CD14-positive monocyte (primary cell): ENCODE results near the gene GRID1. TPM values are rescaled to one million over a fixed set of nuclear protein-coding genes. Genes with fewer than 3 reads are reported as not detected.
A peak's percentile ranks its signal among the peaks of the same experiment; 100 is the strongest.

Source experiments
- DNase-seq, 3 donors: peaks; one replicate each; pipeline ENCODE4 v3.0.0-alpha.2; 2011 to 2022
- H2AFZ ChIP-seq: 2 replicates; pipeline ENCODE4 v1.6.0; 2012; ENCODE audit warnings: mild to moderate bottlenecking, low read depth, low read length, inconsistent platforms; ENCODE audit not compliant: insufficient read depth, poor library complexity, severe bottlenecking
- H3K27ac ChIP-seq, 2 donors: 1 replicate in 1 of 2; 2 replicates in 1 of 2; pipeline ENCODE4 v1.5.1; 2012 to 2013; ENCODE audit warnings: low read length in 2 of 2, control low read depth in 1 of 2, inconsistent platforms in 1 of 2, low read depth in 1 of 2, mild to moderate bottlenecking in 1 of 2
- H3K27me3 ChIP-seq, 2 donors: one replicate each; pipeline versions ENCODE4 v1.6.0 to v1.6.1; 2011 to 2013; ENCODE audit warnings: low read length in 2 of 2; ENCODE audit not compliant: control insufficient read depth in 2 of 2, insufficient read depth in 2 of 2
- H3K36me3 ChIP-seq, 2 donors: replicated peaks in 1 of 2; 1 replicate in 1 of 2; 2 replicates in 1 of 2; pipeline versions ENCODE4 v1.5.1 to v1.6.1; 2012 to 2013; ENCODE audit warnings: low read length in 2 of 2, control low read depth in 1 of 2, inconsistent platforms in 1 of 2, mild to moderate bottlenecking in 1 of 2; ENCODE audit not compliant: insufficient read depth in 2 of 2, control insufficient read depth in 1 of 2
- H3K4me1 ChIP-seq, 2 donors: 1 replicate in 1 of 2; 2 replicates in 1 of 2; pipeline versions ENCODE4 v1.5.1 to v1.6.1; 2012 to 2013; ENCODE audit warnings: low read length in 2 of 2, control low read depth in 1 of 2, inconsistent platforms in 1 of 2, mild to moderate bottlenecking in 1 of 2, moderate library complexity in 1 of 2; ENCODE audit not compliant: insufficient read depth in 2 of 2, control insufficient read depth in 1 of 2
- H3K4me2 ChIP-seq: replicated peaks from 2 replicates; pipeline ENCODE3; 2012; ENCODE audit warnings: low read length, moderate library complexity, mild to moderate bottlenecking; ENCODE audit not compliant: poor library complexity, severe bottlenecking; ENCODE audit errors: extremely low read depth
- H3K4me3 ChIP-seq, 3 experiments: fragments of 200-600 bp in 1 of 3; sonication (generic) in 1 of 3; replicated peaks in 1 of 3; 1 replicate in 2 of 3; 2 replicates in 1 of 3; pipeline ENCODE4 v1.5.1; 2011 to 2013; ENCODE audit warnings: low read length in 3 of 3, mild to moderate bottlenecking in 3 of 3, control low read depth in 2 of 3, low read depth in 2 of 3, inconsistent platforms in 1 of 3, moderate library complexity in 1 of 3
- H3K79me2 ChIP-seq: 2 replicates; pipeline ENCODE4 v1.6.0; 2012; ENCODE audit warnings: mild to moderate bottlenecking, control low read depth, inconsistent platforms, low read length, moderate library complexity; ENCODE audit not compliant: insufficient read depth
- H3K9ac ChIP-seq: 2 replicates; pipeline ENCODE4 v1.6.0; 2017; ENCODE audit warnings: low read length, mild to moderate bottlenecking; ENCODE audit not compliant: insufficient read depth, poor library complexity, severe bottlenecking
- H3K9me3 ChIP-seq, 2 donors: replicated peaks in 1 of 2; 1 replicate in 1 of 2; 2 replicates in 1 of 2; pipeline versions ENCODE4 v1.5.1 to v1.6.1; 2012 to 2013; ENCODE audit warnings: low read length in 2 of 2, control low read depth in 1 of 2; ENCODE audit not compliant: control insufficient read depth in 1 of 2, insufficient read depth in 1 of 2
- H4K20me1 ChIP-seq: 2 replicates; pipeline ENCODE4 v1.6.0; 2012; ENCODE audit warnings: mild to moderate bottlenecking, low read length, control low read depth, moderate library complexity; ENCODE audit not compliant: insufficient read depth
- H3K27ac Mint-ChIP-seq, 7 donors: one replicate each; pipeline ENCODE4 v1.8.0; 2020; ENCODE audit warnings: mild to moderate bottlenecking in 7 of 7, mixed read lengths in 7 of 7, moderate library complexity in 6 of 7, inconsistent platforms in 2 of 7
- H3K27me3 Mint-ChIP-seq, 3 donors: one replicate each; pipeline ENCODE4 v1.8.0; 2021 to 2022; ENCODE audit warnings: low read depth in 3 of 3, mild to moderate bottlenecking in 3 of 3, mixed read lengths in 3 of 3, moderate library complexity in 3 of 3, inconsistent platforms in 1 of 3
- H3K36me3 Mint-ChIP-seq, 2 donors: one replicate each; pipeline ENCODE4 v1.8.0; 2020; ENCODE audit warnings: mixed read lengths in 2 of 2, inconsistent platforms in 1 of 2, mild to moderate bottlenecking in 1 of 2
- H3K4me1 Mint-ChIP-seq: one replicate; pipeline ENCODE4 v1.8.0; 2020; ENCODE audit warnings: mild to moderate bottlenecking, mixed read lengths
- H3K4me3 Mint-ChIP-seq, 2 donors: one replicate each; pipeline ENCODE4 v1.8.0; 2020; ENCODE audit warnings: mild to moderate bottlenecking in 2 of 2, mixed read lengths in 2 of 2, moderate library complexity in 1 of 2
- H3K9me3 Mint-ChIP-seq, 7 donors: one replicate each; pipeline ENCODE4 v1.8.0; 2020 to 2022; ENCODE audit warnings: mixed read lengths in 7 of 7, mild to moderate bottlenecking in 6 of 7, moderate library complexity in 6 of 7, inconsistent platforms in 2 of 7
- WGBS: methylation state at CpG from one replicate; pipeline ENCODE4 v1.1.5; 2013; ENCODE audit warnings: missing lambda C conversion rate; ENCODE audit not compliant: insufficient coverage; 5-methylcytosine and 5-hydroxymethylcytosine counted together
- intact Hi-C, 2 donors: fragments of 100-400 bp; cut with micrococcal nuclease; formaldehyde crosslinking; loops; one replicate each; pipeline versions ENCODE4 v1.15.0 to v1.15.1; 2023
- polyA plus RNA-seq, 3 donors: library from polyadenylated mRNA; depleted of rRNA in 1 of 3; unstranded in 2 of 3; stranded (reverse) in 1 of 3; fragments of 300-500 nt in 2 of 3; fragments of >200 nt in 1 of 3; fragmentation: Illumina TruSeq in 2 of 3; gene quantifications; 1 replicate in 2 of 3; 2 replicates in 1 of 3; pipeline ENCODE4 v1.2.3, GENCODE V29; 2012 to 2021
- TF ChIP-seq, protein P1 (sequence below): fragments of 200-600 bp; IDR thresholded peaks from one replicate; pipeline ENCODE4 v1.8.0; 2022; ENCODE audit warnings: antibody characterized with exemption, mild to moderate bottlenecking

GRID1 gene
- polyA plus RNA-seq, 3 donors, result not detected

DNA sequence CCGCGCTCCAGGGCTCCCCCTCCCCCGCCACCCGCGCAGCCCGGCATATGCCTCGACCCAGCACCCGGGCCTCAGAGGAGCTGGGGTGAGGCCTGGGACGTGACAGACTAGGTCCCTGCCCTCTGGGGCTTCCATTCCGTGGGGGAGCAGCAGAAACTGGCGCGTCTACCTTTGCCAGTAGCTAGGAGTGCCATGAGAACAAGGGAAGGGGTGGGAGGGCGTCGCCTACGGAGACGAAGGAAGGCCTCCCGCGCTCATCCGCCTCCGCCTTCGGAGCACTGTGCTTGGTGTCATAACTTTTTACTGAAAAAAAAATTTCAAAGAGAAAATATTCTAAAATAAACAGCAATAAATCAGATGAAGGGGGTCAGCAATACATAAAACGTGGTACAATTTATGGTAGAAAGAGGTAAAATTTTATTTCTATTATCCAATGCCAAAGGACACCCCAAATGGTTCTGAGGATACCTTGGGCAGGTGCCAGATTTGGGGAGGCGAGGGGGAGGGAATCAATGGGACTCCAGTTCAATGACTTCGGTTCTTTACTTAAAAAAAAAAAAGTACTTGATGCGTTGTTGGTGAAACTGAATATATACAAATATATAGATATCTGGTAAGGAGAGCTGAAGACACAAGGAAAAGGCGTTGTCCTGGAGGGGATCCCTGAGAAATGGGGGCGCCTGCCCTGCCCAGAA, 35.1 kb upstream of the GRID1 start:
- H3K9me3 Mint-ChIP-seq, result peaks cover 0 to 16% (median 4%) of the 10 kb centered on the region in 7 donors
- H3K4me3 Mint-ChIP-seq, result peak overlapping the region; percentile 81 to 89
- H3K27me3 Mint-ChIP-seq, result peaks cover 40 to 63% (median 52%) of the 10 kb centered on the region in 3 donors
- H3K9ac ChIP-seq, result peak overlapping the region; percentile 56
- TF ChIP-seq, protein P1, sequence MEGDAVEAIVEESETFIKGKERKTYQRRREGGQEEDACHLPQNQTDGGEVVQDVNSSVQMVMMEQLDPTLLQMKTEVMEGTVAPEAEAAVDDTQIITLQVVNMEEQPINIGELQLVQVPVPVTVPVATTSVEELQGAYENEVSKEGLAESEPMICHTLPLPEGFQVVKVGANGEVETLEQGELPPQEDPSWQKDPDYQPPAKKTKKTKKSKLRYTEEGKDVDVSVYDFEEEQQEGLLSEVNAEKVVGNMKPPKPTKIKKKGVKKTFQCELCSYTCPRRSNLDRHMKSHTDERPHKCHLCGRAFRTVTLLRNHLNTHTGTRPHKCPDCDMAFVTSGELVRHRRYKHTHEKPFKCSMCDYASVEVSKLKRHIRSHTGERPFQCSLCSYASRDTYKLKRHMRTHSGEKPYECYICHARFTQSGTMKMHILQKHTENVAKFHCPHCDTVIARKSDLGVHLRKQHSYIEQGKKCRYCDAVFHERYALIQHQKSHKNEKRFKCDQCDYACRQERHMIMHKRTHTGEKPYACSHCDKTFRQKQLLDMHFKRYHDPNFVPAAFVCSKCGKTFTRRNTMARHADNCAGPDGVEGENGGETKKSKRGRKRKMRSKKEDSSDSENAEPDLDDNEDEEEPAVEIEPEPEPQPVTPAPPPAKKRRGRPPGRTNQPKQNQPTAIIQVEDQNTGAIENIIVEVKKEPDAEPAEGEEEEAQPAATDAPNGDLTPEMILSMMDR, result no peak
- no peaks in the 10 kb centered on the region for H3K36me3 ChIP-seq
- H3K4me1 ChIP-seq, result peaks cover 15 to 23% of the 10 kb centered on the region in 2 donors
- H3K27ac ChIP-seq, result no peak overlapping the region
- peak overlapping the region; percentile 89 for H2AFZ ChIP-seq
- H3K27ac Mint-ChIP-seq, result peak overlapping the region in 1 of 7 donors; percentile 56
- peaks cover 27 to 38% of the 10 kb centered on the region in 2 donors for H3K27me3 ChIP-seq
- peak overlapping the region in 2 of 3 experiments; percentile 46 to 78 for H3K4me3 ChIP-seq
- no peaks in the 10 kb centered on the region for H4K20me1 ChIP-seq
- intact Hi-C loops, result loop anchor here in 1 of 2 donors (2.0 kb wide), 1 partner anchor 183 kb away; no protein-coding TSS in a partner anchor
- no peaks in the 10 kb centered on the region for H3K9me3 ChIP-seq
- H3K36me3 Mint-ChIP-seq, result peaks cover 0 to 6% of the 10 kb centered on the region in 2 donors
- peak overlapping the region; percentile 97 for H3K4me2 ChIP-seq
- DNase-seq, result no peak
- WGBS, result 17% methylated on average over 8 of the region's 27 CpGs
- H3K4me1 Mint-ChIP-seq, result peaks cover 23% of the 10 kb centered on the region
- H3K79me2 ChIP-seq, result no peaks in the 10 kb centered on the region

DNA sequence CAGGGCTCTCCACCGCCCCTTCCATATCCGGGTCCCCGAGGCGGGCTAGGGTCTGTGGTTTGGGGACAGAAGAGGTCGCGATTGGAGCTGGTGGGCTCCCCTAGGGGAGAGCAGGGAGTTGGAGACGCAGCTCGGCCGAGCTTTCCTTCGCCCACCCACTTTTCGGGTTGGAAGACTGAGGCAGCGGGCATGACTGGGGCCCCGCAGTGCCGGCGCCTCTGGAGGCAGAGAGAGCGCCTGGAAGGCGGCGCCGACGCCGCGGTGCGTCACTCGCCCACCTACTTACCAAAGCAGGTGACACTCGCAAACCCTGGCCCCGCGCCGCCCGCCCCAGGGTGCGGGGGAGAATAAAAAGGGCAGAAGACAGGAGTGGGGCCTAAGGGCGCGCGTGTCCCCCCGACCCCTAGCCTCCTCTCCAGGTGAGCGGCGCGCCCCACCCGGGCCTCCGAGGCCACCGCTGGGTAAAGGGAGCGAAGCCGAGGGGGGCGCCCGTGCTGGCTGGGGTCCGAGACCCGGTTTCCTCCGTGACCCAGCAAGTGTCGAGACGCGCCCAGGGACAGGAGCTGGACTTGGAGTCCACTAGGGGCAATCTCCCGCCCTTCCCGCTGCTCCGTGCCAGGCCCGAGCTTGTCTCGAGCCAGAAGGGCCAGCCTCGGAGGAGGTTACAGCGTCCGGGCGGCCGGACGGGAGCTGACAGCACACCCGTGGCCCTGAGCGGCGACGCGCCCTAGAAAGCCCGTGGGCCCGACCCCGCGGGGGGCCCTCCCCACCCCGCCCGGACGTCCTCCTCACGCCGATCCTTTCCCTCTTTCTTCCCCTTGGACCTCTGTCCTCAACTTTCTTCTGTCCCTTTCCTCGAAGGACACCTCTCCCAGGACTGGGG, 34.4 kb upstream of the GRID1 start:
- peak in 1 of 3 donors; percentile 21 for DNase-seq
- TF ChIP-seq, protein P1, result no peak
- Histone ChIP-seq H4K20me1 (no peaks in the 10 kb centered on the region), H3K36me3 (no peaks in the 10 kb centered on the region), H3K9me3 (no peaks in the 10 kb centered on the region), H3K79me2 (no peaks in the 10 kb centered on the region), H3K27me3 (peaks cover 27 to 38% of the 10 kb centered on the region in 2 donors), H3K4me3 (peak overlapping the region; percentile 43 to 78 (median 46)), H3K9ac (peak overlapping the region; percentile 56), H2AFZ (peak overlapping the region; percentile 89), H3K4me1 (peaks cover 15 to 23% of the 10 kb centered on the region in 2 donors), H3K27ac (no peak overlapping the region), H3K4me2 (peak overlapping the region; percentile 97)
- peaks cover 0 to 16% (median 4%) of the 10 kb centered on the region in 7 donors for H3K9me3 Mint-ChIP-seq
- peak overlapping the region; percentile 81 to 89 for H3K4me3 Mint-ChIP-seq
- WGBS, result under 1% methylated on average over 60 of the region's 76 CpGs
- H3K27me3 Mint-ChIP-seq, result peaks cover 40 to 65% (median 52%) of the 10 kb centered on the region in 3 donors
- intact Hi-C loops, result loop anchor here (1.0 to 2.0 kb wide), 2 partner anchors 184 kb away; no protein-coding TSS in a partner anchor
- peaks cover 0 to 6% of the 10 kb centered on the region in 2 donors for H3K36me3 Mint-ChIP-seq
- H3K4me1 Mint-ChIP-seq, result peaks cover 23% of the 10 kb centered on the region
- H3K27ac Mint-ChIP-seq, result no peak overlapping the region
